Calu3 (cell line): Measurements from ENCODE around the gene TRMT2A. TPM values are rescaled to one million over a fixed set of nuclear protein-coding genes. Genes with fewer than 3 reads are reported as not detected.

ENCODE experiments used
- BruUV-seq: library from RNA; stranded (reverse); fragments of 400-500 nt; replicated peaks from 2 replicates; lab custom pipeline; 2021; lab: Mats Ljungman, UMichigan
- CTCF ChIA-PET: fragments of 300-600 bp; sonication (Branson Sonifier 250); formaldehyde crosslinking; loops from one replicate; lab custom pipeline; 2022; ENCODE audit warnings: antibody characterized with exemption; lab: Charles Lee
- DNase-seq: peaks from one replicate; pipeline ENCODE4 v3.0.0; 2022
- H3K27ac Mint-ChIP-seq: one replicate; pipeline ENCODE4 v1.8.0; 2022; ENCODE audit warnings: mixed read lengths; ENCODE audit not compliant: unreplicated experiment
- H3K27me3 Mint-ChIP-seq: one replicate; pipeline ENCODE4 v1.8.0; 2022; ENCODE audit warnings: mixed read lengths; ENCODE audit not compliant: unreplicated experiment
- H3K36me3 Mint-ChIP-seq: one replicate; pipeline ENCODE4 v1.8.0; 2022; ENCODE audit warnings: mild to moderate bottlenecking, moderate library complexity, mixed read lengths; ENCODE audit not compliant: insufficient read depth, unreplicated experiment
- H3K4me1 Mint-ChIP-seq: one replicate; pipeline ENCODE4 v1.8.0; 2022; ENCODE audit warnings: mild to moderate bottlenecking, low read depth, mixed read lengths; ENCODE audit not compliant: unreplicated experiment
- H3K4me3 Mint-ChIP-seq: one replicate; pipeline ENCODE4 v1.8.0; 2022; ENCODE audit warnings: mild to moderate bottlenecking, low read depth, moderate library complexity, mixed read lengths; ENCODE audit not compliant: unreplicated experiment
- H3K9me3 Mint-ChIP-seq: one replicate; pipeline ENCODE4 v1.8.0; 2022; ENCODE audit warnings: low read depth, mixed read lengths; ENCODE audit not compliant: unreplicated experiment
- intact Hi-C: fragments of 100-400 bp; cut with micrococcal nuclease; formaldehyde crosslinking; loops from one replicate; pipeline ENCODE4 v1.10.0; 2022; ENCODE audit not compliant: unreplicated experiment
- total RNA-seq: library from RNA; stranded (reverse); gene quantifications from 2 replicates; pipeline ENCODE4 v1.2.3, GENCODE V29; 2022
- TF ChIP-seq, protein P1 (sequence below): fragments of 200-600 bp; IDR thresholded peaks from one replicate; pipeline ENCODE4 v1.8.0; 2022; ENCODE audit warnings: antibody characterized with exemption; ENCODE audit not compliant: unreplicated experiment

TRMT2A gene
- total RNA-seq, 1 experiment from 2014 or later, result 63.0 TPM

DNA sequence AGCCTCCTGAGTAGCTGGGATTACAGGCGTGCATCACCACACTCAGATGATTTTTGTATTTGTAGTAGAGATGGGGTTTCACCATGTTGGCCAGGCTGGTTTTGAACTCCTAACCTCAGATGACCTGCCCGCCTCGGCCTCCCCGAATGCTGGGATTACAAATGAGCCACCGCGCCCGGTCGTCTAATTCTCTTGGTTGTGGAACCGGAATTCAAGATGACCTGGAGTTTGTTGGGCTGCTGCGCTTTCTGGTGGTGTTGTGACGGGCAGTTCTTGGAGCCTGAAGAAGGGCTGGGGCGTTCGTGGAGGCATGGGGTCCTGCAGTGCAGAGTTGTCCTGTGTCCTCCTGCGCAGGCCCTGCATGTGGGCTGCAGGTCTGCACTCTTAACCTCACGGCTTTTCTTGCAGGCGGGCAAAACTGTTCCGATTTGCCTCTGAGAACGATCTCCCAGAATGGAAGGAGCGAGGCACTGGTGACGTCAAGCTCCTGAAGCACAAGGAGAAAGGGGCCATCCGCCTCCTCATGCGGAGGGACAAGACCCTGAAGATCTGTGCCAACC lies 4.9 kb upstream of the TRMT2A start:
- H3K27ac Mint-ChIP-seq, result no peak overlapping the region
- DNase-seq, result no peak
- no peak overlapping the region for H3K4me3 Mint-ChIP-seq
- H3K27me3 Mint-ChIP-seq, result no peaks in the 10 kb centered on the region
- H3K9me3 Mint-ChIP-seq, result no peaks in the 10 kb centered on the region
- BruUV-seq, result no TSS peak
- TF ChIP-seq, protein P1, sequence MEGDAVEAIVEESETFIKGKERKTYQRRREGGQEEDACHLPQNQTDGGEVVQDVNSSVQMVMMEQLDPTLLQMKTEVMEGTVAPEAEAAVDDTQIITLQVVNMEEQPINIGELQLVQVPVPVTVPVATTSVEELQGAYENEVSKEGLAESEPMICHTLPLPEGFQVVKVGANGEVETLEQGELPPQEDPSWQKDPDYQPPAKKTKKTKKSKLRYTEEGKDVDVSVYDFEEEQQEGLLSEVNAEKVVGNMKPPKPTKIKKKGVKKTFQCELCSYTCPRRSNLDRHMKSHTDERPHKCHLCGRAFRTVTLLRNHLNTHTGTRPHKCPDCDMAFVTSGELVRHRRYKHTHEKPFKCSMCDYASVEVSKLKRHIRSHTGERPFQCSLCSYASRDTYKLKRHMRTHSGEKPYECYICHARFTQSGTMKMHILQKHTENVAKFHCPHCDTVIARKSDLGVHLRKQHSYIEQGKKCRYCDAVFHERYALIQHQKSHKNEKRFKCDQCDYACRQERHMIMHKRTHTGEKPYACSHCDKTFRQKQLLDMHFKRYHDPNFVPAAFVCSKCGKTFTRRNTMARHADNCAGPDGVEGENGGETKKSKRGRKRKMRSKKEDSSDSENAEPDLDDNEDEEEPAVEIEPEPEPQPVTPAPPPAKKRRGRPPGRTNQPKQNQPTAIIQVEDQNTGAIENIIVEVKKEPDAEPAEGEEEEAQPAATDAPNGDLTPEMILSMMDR, result no peak
- intact Hi-C loops, result no loop called here
- H3K36me3 Mint-ChIP-seq, result peaks cover 66% of the 10 kb centered on the region
- CTCF ChIA-PET, result no interaction called here
- no peaks in the 10 kb centered on the region for H3K4me1 Mint-ChIP-seq

DNA sequence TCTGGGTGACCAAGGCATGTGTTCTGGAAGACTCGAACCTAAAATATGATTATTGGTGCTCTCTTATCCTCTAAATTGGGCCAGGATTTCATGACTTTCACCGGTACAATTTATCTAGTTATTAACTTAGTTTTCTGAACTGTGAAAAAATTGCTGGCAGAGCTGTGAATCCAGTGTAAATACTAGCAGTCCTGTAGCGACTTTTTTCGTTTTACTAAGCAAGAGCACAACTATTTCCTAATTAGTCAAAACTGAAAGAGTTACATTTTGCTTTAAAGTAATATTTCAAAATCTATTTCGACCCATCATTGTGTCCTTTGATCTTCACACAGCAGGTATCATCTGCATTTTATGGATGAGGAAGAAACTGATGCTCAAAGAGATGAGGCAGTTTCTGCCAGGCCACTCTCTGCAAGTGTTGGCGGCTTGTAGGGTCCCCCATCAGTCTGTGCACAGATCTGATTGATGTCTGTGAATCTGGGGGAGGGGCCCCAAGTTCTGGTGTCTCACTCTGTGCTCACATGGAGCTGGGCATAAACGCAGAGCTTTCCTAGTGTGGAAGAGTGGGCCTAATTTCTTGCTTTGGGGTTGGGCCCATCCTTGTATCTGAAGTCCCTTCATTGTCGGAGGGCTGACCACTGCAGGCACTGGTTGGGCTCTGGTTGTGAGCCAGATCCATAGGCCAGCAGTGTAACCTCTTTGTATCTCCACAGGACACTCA lies 1.4 kb upstream of the TRMT2A start:
- TF ChIP-seq, protein P1, result no peak
- Mint-ChIP-seq H3K4me1 (no peaks in the 10 kb centered on the region), H3K27ac (peak overlapping the region; percentile 39), H3K9me3 (no peaks in the 10 kb centered on the region), H3K4me3 (peak overlapping the region; percentile 95), H3K36me3 (peaks cover 89% of the 10 kb centered on the region), H3K27me3 (no peaks in the 10 kb centered on the region)
- intact Hi-C loops, result no loop called here
- BruUV-seq, result TSS peak; percentile 60
- CTCF ChIA-PET, result no interaction called here
- no peak for DNase-seq

DNA sequence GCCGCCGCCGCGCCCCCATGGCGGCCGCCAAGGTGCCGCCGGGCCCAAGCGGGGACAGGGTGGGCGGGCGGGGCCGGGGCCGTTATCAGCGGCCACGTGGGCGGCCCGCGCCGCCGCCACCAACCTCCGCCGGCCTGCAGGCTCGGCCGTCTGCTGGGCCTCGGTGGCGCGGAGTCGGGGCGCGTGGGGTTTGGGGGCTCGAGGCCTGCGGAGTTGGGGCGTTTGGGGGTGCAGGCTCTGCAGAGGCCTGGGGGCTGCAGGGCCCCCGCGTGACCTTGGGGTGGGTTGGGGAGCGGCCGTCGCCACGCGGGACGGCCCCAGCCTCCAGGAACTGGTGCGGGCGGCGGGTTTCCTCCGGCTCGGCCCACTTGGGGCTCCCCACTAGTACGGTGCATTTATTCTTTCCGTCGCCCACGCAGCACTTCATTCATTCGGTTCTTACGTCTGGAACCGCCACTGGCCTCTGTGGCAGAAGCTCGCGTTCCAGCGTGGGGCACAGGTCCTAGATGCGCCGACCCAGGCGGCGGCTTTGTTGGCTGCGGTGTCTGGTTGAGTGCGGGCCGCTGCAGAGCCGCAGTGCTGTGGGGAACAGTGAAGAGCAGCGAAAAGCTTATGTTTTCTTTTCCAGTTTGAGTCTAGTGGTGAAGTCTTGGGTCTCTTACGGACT lies 740 bp upstream of the TRMT2A start:
- CTCF ChIA-PET, result no interaction called here
- H3K36me3 Mint-ChIP-seq, result peaks cover 87% of the 10 kb centered on the region
- no peaks in the 10 kb centered on the region for H3K9me3 Mint-ChIP-seq
- no peaks in the 10 kb centered on the region for H3K4me1 Mint-ChIP-seq
- H3K27me3 Mint-ChIP-seq, result no peaks in the 10 kb centered on the region
- BruUV-seq, result no TSS peak
- TF ChIP-seq, protein P1, result no peak
- H3K27ac Mint-ChIP-seq, result peak overlapping the region; percentile 92
- peak; percentile 19 for DNase-seq
- intact Hi-C loops, result no loop called here
- peak overlapping the region; percentile 95 for H3K4me3 Mint-ChIP-seq

DNA sequence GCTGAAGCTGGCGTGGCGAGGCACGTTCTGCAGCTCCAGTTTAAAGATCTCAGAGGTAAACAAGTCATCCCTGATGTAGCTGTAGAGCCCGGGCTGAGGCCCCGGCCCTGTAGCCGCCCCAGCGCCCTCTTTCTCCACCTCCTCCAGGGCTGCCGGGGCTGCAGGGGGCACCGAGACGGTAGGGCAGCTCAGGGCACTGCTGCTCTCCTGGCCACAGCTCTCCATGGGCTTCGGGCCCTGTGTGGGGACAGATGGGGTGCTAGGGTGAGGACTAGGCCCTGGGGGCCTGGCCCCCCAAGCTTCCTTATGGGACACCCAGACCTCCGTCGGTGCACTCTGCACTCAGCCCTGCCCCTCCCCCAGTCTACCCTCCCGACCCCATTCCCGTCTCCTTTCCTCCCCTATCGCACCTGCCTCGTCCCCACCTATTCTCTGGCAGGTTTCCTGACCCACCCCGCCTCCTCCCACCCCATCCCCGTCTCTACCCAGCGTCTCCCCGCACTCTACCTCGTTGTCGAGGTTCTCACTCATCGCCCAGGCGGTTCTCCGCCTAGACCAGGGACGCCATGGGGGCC lies 563 bp downstream of the TRMT2A start:
- intact Hi-C loops, result no loop called here
- Mint-ChIP-seq H3K36me3 (peaks cover 91% of the 10 kb centered on the region), H3K9me3 (no peaks in the 10 kb centered on the region), H3K4me3 (peak overlapping the region; percentile 95), H3K4me1 (no peaks in the 10 kb centered on the region), H3K27me3 (no peaks in the 10 kb centered on the region), H3K27ac (peak overlapping the region; percentile 92)
- TF ChIP-seq, protein P1, result no peak
- DNase-seq, result no peak
- TSS peak; percentile 57 for BruUV-seq
- CTCF ChIA-PET, result interaction anchor here (0.5 to 0.8 kb wide), 2 partner anchors 8 to 689 kb away, joined by 3 to 5 read pairs; no protein-coding TSS in a partner anchor
